ENCODE data around the gene HIP1.
"Not testable (repeated sequence)": the region's sequence is repeated elsewhere in the genome, so short reads cannot be mapped to it uniquely, and the experiment has no call there.

HIP1 gene

DNA sequence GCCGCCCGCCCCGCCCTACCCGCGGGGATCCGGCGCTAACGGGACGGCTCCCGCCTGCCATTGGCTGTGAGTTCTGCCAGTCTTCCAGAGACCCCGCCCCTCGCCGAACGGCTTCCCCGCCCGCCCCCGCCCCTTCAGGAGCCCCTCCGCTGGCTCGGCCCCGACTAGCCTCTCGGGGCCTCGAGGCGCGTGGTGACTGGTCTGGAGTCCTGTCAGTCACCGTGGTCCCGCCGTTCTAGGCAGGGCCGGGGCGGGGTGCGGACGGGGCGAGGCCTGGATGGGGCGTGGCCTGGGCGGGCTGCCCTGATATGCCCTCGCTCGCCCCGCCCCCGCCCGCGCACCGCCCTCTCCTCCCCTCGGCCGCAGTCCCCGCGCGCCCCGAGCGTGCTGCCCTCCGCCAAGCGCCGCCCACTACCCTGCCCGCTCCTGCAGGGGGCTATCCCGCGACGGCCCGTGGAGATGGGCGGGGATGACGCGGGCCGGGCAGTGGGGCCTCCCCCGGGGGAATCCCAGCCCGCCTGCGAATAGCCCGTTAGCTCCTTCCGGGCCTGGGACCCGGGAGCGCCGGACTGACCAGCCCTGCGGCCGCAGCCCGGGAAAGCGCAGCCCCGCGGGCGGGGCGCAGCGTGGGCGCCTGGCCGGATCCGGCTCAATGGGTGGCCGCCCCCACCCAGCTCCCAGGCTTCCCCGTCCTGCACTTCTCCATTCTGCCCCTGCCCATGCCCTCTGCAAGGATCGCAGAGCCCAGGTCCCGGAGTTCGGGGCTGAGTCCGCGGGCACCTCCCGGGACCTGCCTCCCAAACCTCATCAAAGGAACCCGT is 444 bp upstream of the HIP1 start:
- DNase-seq, result peak; percentile 100

DNA sequence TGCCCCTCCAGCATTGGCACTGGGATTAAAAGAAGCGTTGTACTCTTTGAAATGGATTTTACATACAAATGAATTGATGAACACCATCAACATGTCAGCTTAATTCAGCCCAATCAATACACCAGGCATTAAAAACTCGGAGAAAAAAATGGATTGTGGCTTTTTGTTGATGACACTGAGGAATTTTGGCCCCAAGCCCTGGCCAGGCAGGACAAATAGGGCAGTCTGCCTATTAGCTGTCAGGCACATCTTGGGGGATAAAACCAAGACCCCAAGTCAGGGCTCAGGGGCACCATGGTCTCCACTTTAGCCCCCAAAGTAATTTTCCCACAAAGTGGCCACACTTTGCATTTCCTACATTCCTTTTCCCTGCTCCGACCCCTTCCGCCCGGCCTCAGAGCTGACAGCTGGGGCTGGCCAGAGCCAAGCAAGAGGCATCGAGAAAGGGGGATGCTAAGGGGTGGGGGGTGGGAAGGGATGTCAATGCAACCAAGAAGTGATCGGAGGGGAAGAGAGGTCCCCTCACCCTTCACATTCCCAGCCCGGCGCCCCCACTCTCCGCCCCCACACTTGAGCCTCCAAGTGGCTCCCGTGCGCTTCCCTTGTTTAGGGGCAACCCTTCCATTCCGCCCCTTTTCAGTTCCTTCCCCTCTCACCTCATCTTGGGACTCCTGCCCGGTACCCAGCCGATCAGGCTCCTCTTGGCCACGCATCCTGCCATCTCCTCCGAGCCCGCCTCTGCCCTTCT is 711 bp downstream of the HIP1 start:
- peak; percentile 28 for DNase-seq

DNA sequence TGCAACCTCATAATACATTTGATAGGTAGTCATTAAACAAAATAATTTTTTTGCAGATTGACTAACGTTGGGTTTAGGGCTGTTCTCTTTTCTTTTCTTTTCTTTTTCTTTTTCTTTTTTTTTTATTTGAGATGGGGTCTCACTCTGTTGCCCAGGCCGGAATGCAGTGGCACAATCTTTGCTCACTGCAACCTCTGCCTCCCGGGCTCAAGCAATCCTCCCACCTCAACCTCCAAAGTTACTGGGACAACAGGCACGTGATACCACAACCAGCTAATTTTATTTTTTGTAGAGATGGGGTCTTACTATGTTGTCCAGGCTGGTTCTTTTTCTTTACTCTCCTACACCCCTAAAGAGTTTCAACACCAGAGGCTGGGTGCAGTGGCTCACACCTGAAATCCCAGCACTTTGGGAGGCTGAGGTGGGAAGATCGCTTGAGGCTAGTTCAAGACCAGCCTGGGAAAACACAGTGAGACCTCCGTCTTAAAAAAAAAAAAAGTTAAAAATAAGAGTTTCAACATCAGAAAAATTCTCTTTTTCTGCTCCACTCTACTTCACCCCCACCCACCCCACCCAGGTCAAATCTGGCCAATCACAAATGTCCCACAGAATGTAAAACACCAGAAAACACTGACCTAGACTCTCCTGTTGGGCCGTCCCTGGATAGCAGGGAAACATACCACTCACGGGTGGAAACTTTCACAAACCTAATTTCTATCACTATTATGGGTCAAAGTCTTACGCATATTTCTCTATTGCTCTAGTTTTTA is 3.0 kb downstream of the HIP1 start:
- no peak for DNase-seq

DNA sequence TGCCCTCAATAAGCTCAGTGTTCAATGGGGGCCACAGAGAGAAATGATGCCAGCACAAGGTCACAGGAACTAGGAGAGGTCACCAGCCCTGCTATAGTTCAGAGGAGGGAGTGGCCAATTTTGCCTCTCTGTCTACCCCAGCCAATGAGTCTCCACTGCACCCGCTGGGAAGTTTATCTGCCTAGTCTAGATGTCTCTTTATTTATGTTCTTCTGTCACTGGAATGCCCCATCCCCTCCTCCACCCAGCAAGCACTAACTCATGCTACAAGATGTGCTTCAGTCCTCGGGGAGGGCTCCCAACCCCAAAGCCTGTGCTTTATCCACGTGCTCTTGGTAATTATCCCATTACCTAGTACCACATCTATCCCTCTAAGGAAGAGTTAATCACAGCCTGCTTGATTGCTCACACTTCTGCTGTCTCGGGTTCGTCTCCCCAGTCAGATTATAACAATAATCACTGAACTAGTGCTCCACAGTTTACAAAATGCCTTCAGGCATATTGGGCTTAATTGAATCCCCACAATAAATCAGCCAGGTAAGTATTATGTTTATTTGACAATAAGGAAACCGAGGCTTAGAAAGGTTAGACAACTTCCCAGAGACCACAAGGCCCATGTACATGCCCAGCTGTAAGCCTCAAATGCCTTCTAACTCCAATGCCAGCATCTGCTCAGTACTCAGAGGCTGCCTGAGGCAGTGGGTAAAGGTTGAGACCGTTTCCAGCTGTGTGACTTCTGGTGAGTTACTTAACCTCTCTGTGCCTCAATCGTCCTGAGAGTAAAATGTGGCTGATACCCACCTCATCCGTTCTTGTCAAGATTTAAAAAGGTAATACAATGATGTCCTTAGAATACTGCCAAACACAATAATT is 3.9 kb downstream of the HIP1 start:
- no peak for DNase-seq

DNA sequence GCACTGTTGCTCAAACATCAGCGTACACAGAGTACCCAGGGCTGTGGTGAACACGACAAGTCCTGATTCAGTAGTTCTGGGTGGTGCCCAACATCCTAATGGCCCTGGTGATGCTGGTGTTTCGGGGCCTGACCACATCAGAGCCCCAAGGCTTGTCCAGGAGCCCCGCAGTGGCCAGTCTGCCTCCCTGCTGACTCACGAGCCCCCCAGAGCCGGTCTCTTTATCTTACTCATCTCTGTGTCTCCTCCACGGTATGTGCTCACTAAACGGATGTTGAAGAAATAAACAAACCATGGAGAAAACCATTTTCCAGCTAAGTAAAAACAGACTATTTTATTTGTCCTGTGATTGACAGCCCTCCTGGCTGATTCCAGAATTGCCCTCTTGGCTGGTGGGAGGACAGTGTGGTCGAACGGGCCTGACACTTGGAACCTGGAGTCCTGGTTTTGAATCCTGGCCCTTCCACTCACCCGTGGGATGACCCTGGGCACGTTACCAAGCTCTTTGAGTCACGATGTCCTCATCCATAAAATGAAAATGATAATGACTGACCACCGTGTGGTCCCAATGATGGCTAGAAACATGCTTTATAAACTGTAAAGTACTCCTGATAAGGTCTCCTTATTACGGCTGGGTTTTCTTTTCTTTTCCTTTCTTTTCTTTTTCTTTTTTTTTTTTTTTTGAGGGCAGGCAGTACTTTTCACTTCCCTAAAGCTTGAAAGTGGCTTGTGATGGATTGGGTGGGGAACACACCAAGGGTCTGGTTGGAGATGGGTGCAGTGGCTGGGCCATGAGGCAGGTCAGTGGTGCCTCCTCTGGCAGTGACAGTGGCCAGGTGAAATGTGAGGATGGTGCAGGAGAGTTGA is 5.7 kb downstream of the HIP1 start:
- DNase-seq, result no peak

DNA sequence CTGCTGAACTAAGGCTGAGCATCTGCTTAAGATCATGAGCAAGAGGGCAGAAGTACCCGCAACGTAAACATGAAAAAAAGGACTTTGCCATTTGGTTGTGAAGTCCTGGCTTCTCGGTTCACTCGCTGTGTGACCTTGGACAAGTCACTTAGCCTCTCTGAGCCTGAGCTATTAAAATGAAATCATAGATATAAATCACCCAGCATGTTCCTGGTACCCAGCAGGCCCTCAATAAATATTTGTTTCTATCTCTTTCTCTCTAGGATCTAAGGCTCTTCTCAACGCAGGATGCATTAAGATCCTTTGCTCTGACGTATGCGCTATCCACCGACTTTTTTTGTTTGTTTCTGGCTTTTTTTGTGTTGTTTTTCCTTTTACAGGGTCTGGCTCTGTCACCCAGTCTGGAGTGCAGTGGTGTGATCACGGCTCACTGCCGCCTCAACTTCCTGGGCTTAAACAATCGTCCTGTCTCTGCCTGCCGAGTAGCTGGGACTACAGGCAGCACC is 6.7 kb downstream of the HIP1 start:
- no peak for DNase-seq

DNA sequence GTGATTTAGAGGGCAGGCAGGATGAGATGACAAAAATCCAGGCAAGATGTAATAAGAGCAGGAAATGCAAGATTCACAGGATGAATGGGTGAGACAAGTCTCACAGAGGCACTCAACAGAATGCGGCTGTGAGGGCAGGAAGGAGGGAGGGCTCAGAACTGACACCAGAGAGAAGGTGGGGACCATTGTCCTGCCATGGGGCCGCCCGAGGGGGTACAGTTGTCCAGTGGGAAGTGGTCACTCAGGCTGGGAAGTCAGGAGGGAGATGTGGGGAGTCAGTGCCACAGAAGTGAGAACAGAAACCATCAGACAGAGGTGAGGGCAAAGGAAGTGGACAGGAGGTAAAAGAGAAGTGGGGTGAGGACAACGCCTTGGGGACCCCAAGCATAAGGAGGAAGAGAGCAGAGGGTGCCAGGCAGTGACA is 8.9 kb downstream of the HIP1 start:
- DNase-seq, result no peak

DNA sequence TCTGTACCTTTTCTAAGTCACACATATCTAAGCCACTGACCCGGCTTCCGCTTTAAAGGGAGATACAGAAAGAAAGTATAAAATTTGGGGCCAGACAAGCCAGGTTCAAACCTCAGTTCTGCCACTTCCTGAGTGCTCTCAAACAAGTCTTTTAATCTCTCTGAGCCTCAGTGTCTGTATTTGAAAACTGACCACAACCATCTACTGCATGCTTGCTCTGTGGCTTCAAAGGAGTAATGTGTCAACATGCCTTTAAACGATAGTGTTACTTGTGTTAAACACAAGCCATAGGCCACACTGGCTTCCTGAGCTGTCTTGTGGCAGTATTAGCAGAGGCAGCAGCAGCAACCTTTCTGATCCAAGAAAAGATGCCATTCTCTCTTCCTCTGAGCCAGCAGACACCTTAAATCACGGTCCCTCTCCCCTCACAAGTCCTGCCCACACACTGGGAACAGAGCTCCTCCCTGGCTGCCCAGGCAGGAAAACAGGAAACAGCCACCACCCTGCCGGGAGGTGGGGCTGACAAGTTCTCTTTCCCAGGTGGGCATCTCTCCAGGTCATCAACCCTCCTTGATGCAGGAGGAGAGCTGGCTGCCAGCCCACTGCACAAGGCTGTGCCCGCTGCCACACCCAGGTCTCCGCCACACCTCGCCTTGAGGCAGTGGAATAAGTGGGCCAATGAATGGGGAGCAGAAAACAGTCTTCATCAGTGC is 10.7 kb downstream of the HIP1 start:
- DNase-seq, result no peak

DNA sequence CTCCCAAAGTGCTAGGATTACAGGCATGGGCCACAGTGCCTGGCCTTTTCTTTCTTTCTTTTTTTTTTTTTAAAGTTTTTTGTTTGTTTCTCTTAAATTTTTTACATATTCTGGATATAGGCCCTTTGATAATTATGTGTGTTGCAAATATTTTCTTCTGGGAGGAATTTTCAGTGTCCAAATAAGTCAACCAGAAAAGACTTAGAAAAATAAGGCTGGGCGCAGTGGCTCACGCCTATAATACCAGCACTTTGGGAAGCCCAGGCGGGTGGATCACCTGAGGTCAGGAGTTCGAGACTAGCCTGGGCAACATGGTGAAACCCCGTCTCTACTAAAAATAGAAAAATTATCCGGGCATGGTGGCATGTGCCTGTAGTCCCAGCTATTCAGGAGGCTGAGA is 11.4 kb downstream of the HIP1 start:
- not testable (repeated sequence) for DNase-seq

DNA sequence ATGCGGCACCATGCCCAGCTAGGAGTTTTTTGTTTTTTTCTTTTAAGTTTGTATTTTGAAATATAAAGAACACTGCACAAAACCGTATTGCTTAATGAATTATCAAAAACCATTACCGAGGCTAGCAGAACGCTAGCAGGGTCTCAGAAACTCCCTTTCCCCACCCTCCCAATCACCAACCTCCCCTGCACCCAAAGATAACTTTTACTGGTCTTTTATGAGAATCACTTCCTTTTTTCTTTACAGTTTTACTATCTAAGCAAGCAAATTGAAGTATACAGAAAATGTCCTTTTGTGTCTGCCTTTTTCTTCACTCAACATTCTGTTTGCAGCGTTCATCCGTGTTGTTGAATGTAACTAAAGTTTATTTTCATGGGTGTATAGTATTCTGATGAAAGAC is 13.4 kb downstream of the HIP1 start:
- no peak for DNase-seq

DNA sequence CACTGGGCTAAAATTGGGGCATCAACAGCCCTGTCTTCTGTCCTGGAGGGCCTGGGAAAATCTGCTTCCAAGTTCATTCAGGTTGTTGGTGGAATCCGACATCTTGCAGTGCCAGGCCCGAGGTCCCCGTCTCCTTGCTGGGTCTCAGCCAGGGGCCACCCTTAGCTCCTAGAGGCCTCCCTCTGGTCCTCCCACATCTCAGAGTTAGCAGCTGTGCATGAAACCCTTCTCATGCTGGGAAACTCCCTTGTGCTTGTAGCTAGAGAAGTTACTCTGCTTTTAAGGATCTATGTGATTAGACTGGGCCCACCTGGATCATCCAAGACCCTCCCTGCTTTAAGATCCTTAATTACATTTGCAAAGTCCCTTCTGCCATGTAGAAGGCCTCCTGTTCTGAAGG is 15.3 kb downstream of the HIP1 start:
- DNase-seq, result no peak

DNA sequence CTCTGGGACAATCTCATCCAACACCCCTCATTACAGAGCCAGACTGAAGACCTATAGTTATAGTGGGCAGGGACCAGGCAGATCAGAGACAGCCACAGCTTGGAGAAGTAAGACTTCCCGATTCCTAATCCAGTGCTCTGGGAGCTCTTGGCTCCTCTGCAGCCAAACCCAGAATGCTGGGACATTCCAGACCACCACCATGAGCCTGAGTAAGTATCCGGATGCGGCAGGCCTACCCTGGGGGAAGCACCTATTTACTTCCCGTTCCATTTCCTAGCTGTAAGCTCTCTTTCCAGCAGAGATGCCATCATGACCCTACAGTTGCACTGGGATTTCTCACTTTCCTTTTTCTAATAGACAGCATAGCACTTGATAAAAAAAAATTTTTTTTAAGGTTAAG is 16.4 kb downstream of the HIP1 start:
- DNase-seq, result no peak

DNA sequence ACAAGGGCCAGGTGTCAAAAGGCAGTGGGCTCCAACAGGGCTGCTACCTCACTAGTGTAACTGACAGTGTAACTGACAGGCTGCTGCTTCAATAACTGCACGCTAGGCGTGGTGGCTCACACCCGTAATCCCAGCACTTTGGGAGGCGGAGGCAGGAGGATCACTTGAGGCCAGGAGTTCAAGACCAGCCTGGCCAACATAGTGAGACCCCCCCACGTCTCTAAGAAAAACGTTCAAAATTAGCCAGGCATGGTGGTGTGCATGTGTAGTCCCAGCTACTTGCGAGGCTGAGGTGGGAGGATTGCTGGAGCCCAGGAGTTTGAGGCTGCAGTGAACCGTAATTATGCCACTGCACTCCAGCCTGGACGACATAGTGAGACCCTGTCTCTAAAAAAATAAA is 16.8 kb downstream of the HIP1 start:
- DNase-seq, result not testable (repeated sequence)

DNA sequence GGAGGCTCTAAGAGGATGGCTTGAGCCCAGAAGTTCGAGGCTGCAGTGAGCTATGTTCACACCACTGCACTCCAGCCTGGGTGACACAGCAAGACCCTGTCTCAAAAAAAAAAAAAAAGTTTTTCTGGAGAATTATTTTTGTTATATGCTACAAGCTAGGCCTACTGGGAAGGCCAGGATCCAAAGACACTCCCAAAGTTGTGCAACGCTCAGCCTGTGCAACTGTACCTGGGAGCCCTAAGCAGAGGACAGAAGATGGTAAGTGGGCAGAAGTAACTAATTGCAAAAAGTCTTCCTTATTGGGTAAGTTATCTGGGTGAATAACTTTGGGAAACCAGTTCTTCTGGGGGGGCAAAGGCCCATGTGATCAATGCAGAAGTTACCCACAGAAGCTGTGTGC is 17.3 kb downstream of the HIP1 start:
- DNase-seq, result no peak

DNA sequence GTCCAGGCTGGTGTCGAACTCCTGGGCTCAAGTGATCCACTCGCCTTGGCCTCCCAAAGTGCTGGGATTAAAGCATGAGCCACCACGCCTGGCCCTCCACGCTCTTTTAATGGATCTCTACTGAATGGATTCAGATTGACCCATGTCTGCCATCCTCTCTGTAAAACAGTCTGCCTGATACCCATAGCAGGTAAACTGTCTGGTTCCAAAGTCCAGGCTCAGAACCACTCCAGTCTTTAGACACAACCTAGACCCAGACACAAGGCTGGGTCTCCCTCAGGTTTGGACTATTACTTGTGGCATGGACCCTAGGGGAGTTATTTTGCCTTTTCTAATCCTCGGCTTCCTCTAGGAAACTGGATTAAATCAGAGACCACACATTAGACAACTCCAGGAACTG is 19.1 kb downstream of the HIP1 start:
- no peak for DNase-seq

DNA sequence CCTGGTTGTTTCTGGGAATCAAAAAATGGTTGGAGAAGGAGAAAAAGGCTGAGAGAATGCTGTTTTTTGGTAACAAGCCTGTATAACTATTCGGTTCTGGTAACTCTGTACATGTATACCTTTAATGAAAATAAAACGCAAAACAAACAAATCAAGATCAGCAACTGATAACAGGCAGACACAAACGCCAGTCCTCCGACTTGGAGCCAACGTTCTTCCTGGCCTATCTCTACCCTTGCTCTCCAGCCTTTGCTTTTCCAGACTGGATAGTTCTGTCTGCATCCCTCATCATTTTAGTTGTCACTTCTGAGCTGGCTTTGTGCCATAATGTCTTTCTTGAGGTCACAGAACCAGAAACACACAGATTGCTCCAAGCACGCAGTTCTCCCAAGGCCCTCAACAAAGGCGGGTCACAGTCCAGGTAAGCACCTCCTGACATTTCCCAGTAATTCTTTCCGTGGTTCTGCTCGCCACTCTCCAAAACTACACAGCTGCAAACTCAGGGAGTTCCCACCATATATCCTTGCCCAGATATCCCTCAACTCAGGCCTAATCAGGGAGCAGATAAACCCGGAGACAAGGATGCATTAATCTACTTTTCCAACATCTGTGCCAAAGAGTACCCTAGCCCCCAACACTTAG is 20.2 kb downstream of the HIP1 start:
- DNase-seq, result no peak

DNA sequence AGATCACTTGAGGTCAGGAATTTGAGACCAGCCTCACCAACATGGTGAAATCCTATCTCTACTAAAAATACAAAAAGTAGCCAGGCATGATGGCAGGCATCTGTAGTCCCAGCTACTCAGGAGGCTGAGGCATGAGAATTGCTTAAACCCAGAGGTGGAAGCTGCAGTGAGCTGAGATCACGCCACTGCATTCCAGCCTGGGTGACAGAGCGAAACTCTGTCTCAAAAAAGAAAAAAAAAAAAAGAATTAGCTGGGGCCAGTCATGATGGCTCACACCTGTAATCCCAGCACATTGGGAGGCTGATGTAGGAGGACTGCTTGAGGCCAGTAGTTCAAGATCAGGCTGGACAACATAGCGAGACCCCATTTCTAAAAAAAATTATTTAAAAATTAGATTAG is 21.0 kb downstream of the HIP1 start:
- not testable (repeated sequence) for DNase-seq

DNA sequence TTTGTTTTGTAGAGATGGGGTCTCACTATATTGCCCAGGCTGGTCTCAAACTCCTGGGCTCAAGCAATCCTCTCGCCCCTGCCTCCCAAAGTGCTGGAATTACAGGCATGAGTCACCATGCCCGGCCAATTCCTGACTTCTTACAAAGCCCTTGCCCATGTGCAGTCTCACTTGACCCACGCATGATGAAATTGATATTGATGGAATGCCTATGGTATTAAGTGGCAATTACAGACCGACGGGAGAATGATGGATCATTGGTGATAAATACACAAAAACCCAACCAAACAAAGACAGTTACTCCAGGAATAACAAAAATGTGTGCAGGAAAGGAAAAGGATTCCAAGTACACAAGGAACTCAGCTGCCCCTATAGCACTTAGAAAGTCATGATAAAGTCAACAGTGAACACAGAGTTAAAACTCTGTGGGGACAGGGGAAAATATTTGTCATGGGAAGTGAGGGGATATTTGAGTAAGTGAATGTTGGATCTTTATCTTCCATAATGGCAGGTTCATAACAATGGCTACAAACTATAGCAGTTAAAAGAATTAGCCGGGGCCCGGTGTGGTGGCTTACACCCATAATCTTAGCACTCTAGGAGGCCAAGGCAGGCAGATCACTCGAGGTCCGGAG is 21.6 kb downstream of the HIP1 start:
- no peak for DNase-seq

DNA sequence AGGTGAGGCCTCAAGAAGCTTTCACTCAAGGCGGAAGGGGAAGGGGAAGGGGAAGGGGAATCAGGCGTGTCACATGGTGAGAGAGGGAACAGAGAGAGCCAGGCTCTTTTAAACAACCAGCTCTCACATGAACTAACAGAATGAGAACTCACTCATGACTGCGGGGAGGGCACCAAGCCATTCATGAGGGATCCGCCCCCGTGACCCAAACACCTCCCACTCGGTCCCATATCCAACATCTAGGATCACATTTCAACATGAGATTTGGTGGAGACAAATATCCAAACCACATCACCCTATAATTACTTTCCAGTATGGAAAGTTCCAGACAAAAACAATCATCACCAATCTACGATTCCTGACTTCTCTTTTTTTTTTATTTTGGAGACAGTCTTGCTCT is 22.9 kb downstream of the HIP1 start:
- no peak for DNase-seq

Data from RPMI8226 (cell line).